ENCODE measurements around the gene SPSB1. TPM values are rescaled to one million over a fixed set of nuclear protein-coding genes. Genes with fewer than 3 reads are reported as not detected.
A peak's percentile ranks its signal among the peaks of the same experiment; 100 is the strongest.

The SPSB1 gene
- total RNA-seq, 1 donor from 2014 or later = 14.7 TPM

DNA sequence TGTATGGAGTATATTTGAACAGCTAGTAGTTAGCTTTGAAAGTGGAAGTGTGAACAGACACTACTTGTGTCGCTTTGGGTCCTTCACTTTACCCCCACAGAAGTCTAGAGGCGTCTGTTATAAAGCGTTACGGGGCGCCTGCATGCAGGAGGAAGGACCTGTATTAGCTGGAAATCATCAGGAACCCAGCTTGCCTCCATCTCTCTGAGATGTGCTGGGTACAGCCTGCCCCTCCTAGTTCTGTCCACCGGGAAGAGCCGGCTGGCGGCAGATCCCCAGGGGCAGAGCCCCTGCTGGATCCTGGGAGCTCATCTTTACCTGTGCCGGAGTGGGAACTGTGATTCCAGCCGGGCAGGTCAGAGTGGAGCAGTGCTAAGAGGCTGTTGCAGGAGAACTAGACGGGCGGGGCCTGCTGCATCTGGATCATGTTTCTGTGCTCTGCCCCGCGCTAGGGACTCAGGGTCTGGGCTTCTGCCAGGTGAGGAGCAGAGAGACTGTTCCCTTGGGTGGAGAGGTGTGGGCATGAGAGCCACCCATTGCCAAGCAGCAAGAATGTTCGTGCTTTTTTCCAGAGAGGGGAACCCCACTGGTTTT lies 22.3 kb upstream of the SPSB1 start:
- intact Hi-C loops (cut with DNase I) = no loop called here
- no peak overlapping the region for H3K27ac ChIP-seq
- ATAC-seq (no peak), DNase-seq (no peak)
- no peaks in the 10 kb centered on the region for H3K9me3 ChIP-seq
- peaks cover 19% of the 10 kb centered on the region for H3K36me3 ChIP-seq
- H3K4me3 ChIP-seq = no peak overlapping the region
- H3K27me3 ChIP-seq (ENCODE audit: low read depth) = no peaks in the 10 kb centered on the region
- H3K4me1 ChIP-seq = no peaks in the 10 kb centered on the region
- TF ChIP-seq, protein P1, sequence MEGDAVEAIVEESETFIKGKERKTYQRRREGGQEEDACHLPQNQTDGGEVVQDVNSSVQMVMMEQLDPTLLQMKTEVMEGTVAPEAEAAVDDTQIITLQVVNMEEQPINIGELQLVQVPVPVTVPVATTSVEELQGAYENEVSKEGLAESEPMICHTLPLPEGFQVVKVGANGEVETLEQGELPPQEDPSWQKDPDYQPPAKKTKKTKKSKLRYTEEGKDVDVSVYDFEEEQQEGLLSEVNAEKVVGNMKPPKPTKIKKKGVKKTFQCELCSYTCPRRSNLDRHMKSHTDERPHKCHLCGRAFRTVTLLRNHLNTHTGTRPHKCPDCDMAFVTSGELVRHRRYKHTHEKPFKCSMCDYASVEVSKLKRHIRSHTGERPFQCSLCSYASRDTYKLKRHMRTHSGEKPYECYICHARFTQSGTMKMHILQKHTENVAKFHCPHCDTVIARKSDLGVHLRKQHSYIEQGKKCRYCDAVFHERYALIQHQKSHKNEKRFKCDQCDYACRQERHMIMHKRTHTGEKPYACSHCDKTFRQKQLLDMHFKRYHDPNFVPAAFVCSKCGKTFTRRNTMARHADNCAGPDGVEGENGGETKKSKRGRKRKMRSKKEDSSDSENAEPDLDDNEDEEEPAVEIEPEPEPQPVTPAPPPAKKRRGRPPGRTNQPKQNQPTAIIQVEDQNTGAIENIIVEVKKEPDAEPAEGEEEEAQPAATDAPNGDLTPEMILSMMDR (IDR thresholded peaks at IDR 0.05) = no peak

DNA sequence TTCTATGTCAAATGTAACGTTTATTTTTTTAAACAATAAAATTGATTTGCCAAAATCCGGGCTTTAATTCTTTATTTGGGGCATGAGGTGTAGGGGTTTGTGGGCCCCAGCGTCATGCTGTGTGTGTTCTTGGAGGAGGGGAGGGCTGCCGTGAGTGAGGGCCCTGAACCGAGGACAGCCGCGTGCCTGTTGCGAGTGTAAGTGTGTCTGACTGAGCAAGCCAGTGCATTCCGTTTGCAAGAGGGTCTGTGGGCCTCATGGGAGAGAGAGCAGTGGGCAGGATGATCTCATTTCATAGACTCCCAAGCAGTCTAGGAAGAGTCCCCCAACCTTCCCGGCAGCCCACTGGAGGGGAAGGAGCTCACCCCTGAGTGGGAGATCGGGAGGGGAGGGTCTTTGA lies 21.4 kb upstream of the SPSB1 start:
- DNase-seq (no peak), ATAC-seq (no peak)
- TF ChIP-seq, protein P1 (IDR thresholded peaks at IDR 0.05) = no peak
- Histone ChIP-seq H3K4me1 (peaks cover 6% of the 10 kb centered on the region), H3K4me3 (no peak overlapping the region), H3K9me3 (no peaks in the 10 kb centered on the region), H3K36me3 (peaks cover 15% of the 10 kb centered on the region), H3K27ac (no peak overlapping the region), H3K27me3 (ENCODE audit: low read depth) (no peaks in the 10 kb centered on the region)
- intact Hi-C loops (cut with DNase I) = no loop called here

DNA sequence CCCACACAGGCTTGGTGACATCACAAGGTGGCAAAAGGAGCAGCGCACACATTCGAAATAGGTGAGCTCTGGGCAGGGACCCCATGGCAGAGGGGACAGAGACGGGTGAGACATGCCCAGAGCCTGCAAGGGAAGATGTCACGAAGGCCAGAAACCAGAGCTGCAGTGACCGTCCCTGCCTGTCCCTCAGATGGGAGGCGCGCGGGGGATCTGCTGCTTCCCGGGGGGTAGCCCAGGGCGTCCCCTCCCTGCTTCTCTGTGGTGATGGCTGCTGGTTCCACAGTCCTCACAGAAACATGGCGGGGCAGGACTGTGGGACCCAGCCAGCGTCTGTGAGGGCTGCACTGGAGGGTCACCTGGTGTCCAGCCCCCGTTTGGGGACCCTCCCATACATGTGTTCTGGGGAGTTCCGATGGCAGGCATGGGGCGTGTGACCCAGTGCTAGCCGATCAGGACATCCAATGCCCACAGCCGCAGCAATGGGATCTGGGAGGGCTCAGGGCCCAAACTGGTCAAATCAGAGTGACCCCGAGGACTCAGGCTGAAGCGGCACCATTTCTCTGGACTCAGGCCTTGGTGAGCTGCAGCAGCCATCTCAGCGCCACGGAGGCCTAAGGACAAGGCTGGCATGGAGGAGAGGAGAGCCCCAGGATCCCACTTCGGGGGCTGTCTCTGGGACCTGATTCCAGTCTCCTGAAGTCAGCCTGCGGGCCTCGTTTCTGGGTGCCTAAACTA lies 20.7 kb upstream of the SPSB1 start:
- DNase-seq = no peak
- H3K4me3 ChIP-seq = no peak overlapping the region
- intact Hi-C loops (cut with DNase I) = no loop called here
- H3K4me1 ChIP-seq = peaks cover 6% of the 10 kb centered on the region
- no peaks in the 10 kb centered on the region for H3K9me3 ChIP-seq
- TF ChIP-seq, protein P1 (IDR thresholded peaks at IDR 0.05) = no peak
- peaks cover 13% of the 10 kb centered on the region for H3K36me3 ChIP-seq
- H3K27me3 ChIP-seq (ENCODE audit: low read depth) = no peaks in the 10 kb centered on the region
- no peak overlapping the region for H3K27ac ChIP-seq
- no peak for ATAC-seq

DNA sequence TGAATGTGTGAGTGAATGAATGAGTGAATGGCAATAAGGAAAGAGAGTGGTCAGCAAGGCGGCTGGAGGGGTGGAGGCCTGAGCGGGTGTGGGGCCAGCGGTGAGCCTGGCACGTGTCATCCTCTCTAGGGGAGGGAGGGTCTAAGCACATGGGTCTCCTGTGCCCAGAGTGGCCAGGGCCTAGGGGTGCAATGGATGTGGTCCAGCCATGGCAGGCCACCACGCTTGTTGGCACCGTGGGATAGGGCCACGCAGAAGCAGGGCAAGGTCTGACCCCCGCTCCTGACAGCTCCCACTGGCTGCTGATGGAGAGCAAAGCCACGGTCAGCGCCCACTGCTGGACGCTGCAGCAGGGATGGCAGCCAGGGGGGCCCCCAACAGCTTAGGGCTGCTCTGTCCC lies 19.5 kb upstream of the SPSB1 start:
- H3K4me1 ChIP-seq = peaks cover 6% of the 10 kb centered on the region
- H3K27me3 ChIP-seq (ENCODE audit: low read depth) = no peaks in the 10 kb centered on the region
- no peaks in the 10 kb centered on the region for H3K9me3 ChIP-seq
- TF ChIP-seq, protein P1 (IDR thresholded peaks at IDR 0.05) = no peak
- ATAC-seq (no peak), DNase-seq (no peak)
- no peak overlapping the region for H3K4me3 ChIP-seq
- peaks cover 13% of the 10 kb centered on the region for H3K36me3 ChIP-seq
- H3K27ac ChIP-seq = no peak overlapping the region
- intact Hi-C loops (cut with DNase I) = no loop called here

DNA sequence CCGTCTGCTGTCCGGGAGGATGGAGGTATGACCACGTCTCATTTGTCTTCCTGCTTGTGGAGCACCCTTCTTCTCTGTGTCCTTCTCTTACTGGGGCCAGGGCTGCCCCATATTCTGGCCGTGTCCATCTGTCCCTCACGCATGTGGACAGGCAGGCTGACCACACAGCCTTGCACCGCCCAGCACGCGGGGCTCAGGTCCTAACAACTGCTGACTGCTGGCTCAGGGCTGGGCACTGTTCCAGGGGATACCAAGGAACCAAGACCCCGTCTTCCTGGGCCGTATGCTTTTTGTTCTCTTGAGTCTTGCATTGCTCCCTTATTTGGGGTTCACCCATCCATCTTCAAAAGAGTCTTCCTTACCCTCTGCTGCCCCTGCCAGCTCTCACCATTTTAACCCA lies 17.5 kb upstream of the SPSB1 start:
- Histone ChIP-seq H3K27me3 (ENCODE audit: low read depth) (no peaks in the 10 kb centered on the region), H3K9me3 (no peaks in the 10 kb centered on the region), H3K36me3 (peaks cover 4% of the 10 kb centered on the region), H3K4me1 (peaks cover 6% of the 10 kb centered on the region), H3K4me3 (no peak overlapping the region), H3K27ac (no peak overlapping the region)
- TF ChIP-seq, protein P1 (IDR thresholded peaks at IDR 0.05) = no peak
- DNase-seq (no peak), ATAC-seq (peak in 1 of 2 donors; percentile 12)
- intact Hi-C loops (cut with DNase I) = no loop called here
